Hippocampal formation (tissue), 2 donors: ENCODE data around the gene SHANK3.

ENCODE experiments used
- DNase-seq, 2 donors: peaks; one replicate each; lab custom pipeline; 2025; lab: John Stamatoyannopoulos, UW

Gene SHANK3

GRCh38 chr22:50678218-50678650 is 5.6 kb downstream of the SHANK3 start:
- DNase-seq, result no peak

GRCh38 chr22:50678651-50679521 is 6.3 kb downstream of the SHANK3 start:
- no peak for DNase-seq

- no peak for DNase-seq
Measured at GRCh38 chr22:50683086-50683993, 10.7 kb downstream of the SHANK3 start.

- DNase-seq, result no peak
Measured at GRCh38 chr22:50683994-50684371, 11.4 kb downstream of the SHANK3 start.

- no peak for DNase-seq
Measured at GRCh38 chr22:50684501-50684900, 11.9 kb downstream of the SHANK3 start.

DNA sequence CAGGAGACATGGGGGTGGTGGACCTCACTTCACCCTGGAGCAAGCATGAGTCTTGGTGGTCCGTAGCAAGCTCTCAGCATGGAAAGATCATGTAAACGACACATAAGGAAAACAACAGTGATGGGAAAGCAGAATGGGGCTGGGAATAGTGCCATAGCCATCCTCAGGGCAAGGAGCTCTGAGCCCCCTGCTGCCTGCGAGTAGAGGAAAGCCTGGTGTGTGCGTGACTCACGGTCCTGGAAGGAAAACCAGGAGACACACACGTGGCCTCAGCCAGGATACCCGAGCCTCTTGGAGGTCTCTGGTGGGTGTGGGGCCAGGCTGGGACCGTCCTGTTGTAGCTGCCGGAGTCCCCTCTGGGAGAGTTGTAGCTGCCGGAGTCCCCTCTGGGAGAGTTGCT is 12.4 kb downstream of the SHANK3 start:
- DNase-seq, result no peak

DNA sequence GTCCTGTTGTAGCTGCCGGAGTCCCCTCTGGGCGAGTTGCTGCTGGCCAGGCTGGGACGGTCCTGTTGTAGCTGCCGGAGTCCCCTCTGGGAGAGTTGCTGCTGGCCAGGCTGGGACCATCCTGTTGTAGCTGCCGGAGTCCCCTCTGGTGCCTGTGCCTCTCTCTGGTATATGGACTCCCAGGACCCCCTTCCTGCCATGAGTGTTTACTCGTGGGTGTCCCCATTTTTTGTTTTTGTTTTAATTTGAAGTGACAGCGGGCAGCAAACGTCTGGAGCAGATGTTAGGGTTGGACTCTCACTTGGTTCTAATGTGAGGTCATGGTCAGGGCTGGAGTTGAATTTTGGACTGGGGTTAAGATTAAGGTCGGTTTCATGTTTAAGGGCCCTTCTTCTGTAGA is 14.2 kb downstream of the SHANK3 start:
- no peak for DNase-seq

- DNase-seq, result no peak
Measured at GRCh38 chr22:50687829-50688228, 15.2 kb downstream of the SHANK3 start.

DNA sequence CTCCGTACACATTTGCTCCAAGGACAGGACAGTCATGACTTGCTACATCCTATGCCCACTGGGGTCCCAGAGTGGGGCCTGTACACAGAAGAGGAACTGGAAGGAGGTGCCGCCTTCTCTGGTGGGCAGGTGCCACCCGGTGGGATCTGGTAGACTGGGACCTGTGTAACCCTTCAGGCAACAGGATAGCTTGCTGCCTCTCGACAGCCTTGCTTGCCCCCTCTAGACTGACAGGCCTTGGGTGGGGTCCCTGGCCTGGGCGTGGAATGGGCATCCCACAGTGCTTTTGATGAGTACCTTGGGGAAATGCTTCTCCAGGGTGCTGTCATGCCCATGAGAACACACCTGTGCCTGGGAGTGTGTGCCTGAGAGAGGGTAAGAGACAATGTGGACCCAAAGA is 15.8 kb downstream of the SHANK3 start:
- DNase-seq, result no peak

DNA sequence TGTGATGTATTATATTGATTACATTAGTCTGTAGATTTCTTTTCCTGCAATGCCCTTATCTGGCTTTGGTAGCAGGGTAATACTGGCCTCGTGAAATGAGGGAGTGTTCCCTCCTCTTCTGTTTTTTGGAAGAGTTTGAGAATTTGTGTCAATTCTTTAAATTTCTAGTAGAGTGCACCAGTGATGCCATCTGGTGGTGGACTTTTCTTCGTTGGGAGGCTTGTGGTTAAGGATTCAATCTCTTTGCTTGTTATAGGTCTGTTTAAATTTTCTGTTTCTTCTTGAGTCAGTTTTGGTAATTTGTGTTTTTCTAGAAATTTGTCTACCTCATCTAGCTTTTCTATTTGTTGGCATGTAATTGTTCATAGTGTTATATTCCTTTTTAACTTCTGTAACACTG is 18.9 kb downstream of the SHANK3 start:
- DNase-seq, result no peak

GRCh38 chr22:50693462-50693861 is 20.8 kb downstream of the SHANK3 start:
- DNase-seq, result no peak

- DNase-seq, result no peak
Measured at GRCh38 chr22:50694099-50694605, 21.5 kb downstream of the SHANK3 start.

DNA sequence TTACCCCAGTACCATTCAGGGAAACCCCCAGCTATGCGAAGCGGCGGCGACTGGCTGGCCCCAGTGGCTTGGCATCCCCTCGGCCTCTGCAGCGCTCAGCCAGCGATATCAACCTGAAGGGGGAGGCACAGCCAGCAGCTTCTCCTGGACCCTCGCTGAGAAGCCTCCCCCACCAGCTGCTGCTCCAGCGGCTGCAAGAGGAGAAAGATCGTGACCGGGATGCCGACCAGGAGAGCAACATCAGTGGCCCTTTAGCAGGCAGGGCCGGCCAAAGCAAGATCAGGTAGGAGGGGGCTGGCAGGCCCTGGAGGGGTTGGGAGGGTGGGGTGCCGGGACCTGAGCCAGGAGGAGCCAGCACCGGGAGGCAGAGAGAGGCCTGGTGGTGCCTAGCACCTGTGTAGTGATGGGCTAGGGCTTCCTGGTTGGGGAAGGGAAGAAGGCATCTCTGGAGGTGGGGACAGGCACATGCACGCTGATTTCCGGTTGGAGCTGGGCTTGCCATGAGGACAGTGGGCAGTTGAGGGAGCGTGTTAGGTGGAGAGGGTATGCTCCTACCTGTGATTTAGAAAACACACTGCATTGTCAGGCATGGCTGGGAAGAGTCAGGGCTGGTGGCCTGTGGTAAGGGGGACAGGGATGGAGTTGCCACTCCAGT is 22.3 kb downstream of the SHANK3 start:
- DNase-seq, result no peak

DNA sequence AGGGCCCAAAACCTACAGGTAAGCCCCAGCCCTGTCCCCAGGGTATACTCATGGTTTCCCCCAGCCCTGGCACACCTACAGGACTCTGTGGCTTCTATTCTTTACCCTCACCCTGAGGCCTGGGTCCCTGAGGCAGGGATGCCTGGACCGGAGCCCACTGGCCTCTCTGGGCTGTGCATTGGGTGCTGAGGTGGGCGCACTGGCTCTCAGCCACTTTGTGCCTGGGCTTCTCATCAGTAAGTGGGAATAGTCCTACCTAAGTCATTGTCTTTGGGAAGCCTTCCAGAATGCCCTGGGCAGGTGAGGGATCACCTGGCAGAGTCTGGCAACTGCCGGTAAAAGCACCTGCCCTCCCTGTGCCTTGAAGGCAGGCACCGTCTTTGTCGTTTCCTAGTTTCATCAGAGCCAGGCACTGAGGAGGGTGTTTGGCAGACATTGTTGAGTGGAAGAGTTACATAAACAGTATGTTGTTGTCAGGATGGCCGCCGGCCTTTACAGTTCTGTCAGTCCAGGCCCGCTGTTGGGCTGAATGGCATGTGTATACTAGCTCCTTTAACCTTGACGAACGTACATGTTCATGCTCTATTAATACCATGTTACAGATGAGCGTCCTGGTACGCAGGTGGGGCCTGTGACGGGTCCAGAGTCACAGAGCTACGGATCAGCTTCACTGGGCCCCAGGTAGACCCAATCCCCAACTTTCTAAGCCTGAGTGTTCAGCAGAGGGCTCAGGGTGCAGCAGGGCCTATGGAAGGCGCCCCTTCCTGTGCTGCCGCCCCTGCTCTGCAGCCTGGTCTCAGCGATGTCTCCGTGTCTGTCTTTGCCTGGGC is 23.0 kb downstream of the SHANK3 start:
- no peak for DNase-seq

GRCh38 chr22:50696251-50696798 is 23.7 kb downstream of the SHANK3 start:
- DNase-seq, result no peak

DNA sequence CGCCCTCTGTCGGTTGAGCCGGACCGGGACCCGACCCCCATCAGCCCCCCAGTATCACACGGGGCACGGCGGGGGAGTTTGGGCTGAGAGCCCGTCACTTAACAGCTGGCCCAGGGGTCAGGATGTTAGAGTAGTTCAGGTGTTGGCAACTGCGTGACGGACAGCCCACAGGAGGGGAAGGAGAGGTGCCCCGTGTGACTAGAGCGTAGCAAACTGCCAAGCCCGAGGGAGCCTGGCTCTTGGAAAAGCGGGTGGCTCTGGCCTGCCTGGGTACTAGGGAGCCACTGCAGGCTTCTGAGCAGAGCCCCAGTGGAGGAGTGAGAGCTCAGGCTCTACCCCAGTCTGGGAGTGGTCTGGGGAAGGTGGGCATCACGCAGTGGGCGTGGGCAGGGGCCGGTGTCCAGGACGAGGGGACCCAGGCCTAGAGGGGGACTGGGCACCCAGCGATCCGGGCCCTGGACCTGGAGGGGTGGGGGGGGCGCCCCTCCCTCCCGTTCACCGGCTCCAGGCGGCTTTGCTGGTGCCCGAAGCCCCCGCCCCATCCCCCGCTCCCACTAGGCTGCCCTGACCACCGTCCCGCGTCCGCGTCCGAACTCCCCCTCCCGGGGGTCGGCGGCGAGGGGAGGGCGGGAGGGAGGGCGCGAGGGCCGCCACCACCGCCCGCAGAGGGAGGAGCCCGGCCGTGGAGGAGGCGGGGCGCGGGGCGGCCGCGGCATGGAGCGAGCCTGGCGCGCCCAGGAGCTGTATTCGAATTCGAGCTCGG is 24.4 kb downstream of the SHANK3 start:
- DNase-seq, result no peak

- DNase-seq, result no peak
Measured at GRCh38 chr22:50697667-50698506, 25.3 kb downstream of the SHANK3 start.

GRCh38 chr22:50698546-50698945 is 25.9 kb downstream of the SHANK3 start:
- DNase-seq, result no peak
